Stimulated activated CD4-positive, alpha-beta T cell treated with anti-CD3 and anti-CD28 coated beads, Interleukin-12 subunit alpha, Interleukin-12 subunit beta, amount 100 ng/mL, for 48 hours (primary cell): Measurements from ENCODE around the gene SBF1.

Source experiments
- DNase-seq, 3 donors: peaks; one replicate each; pipeline ENCODE4 v3.0.0-alpha.2; 2020; ENCODE audit warnings: low read depth in 2 of 3, low spot score in 1 of 3

SBF1 gene

GRCh38 chr22:50507421-50507990, 32.7 kb upstream of the SBF1 start, which contains the start of gene LMF2:
LMF2 (minus strand) TSS chr22:50507702; CDS start chr22:50507675, 27 bp downstream.
- peak; percentile 91 to 94 (median 92) for DNase-seq

GRCh38 chr22:50506611-50507420, 32.0 kb upstream of the SBF1 start:
- no peak for DNase-seq

GRCh38 chr22:50505776-50506610, 31.2 kb upstream of the SBF1 start:
- DNase-seq: no peak

- no peak for DNase-seq
These were observed 30.5 kb upstream of the SBF1 start for GRCh38 chr22:50505276-50505775.

GRCh38 chr22:50504369-50505211, 29.8 kb upstream of the SBF1 start:
- DNase-seq: no peak

- no peak for DNase-seq
These were observed 28.8 kb upstream of the SBF1 start for GRCh38 chr22:50503475-50504145.

- no peak for DNase-seq
These were observed 28.0 kb upstream of the SBF1 start for GRCh38 chr22:50502628-50503474.

- no peak for DNase-seq
These were observed 27.3 kb upstream of the SBF1 start for GRCh38 chr22:50502096-50502495.

GRCh38 chr22:50500452-50500851, 25.6 kb upstream of the SBF1 start:
- DNase-seq: no peak

GRCh38 chr22:50498322-50498890, 23.6 kb upstream of the SBF1 start:
- DNase-seq: peak in 2 of 3 donors; percentile 58 to 74

GRCh38 chr22:50497093-50497492, 22.3 kb upstream of the SBF1 start:
- no peak for DNase-seq

- DNase-seq: no peak
These were observed 15.9 kb upstream of the SBF1 start for GRCh38 chr22:50490531-50491308.

GRCh38 chr22:50489363-50490243, 14.8 kb upstream of the SBF1 start:
- no peak for DNase-seq

GRCh38 chr22:50488886-50489285, 14.1 kb upstream of the SBF1 start:
- DNase-seq: no peak

- DNase-seq: no peak
These were observed 13.3 kb upstream of the SBF1 start for GRCh38 chr22:50488006-50488677.

- DNase-seq: no peak
These were observed 12.6 kb upstream of the SBF1 start for GRCh38 chr22:50487290-50488005.
